ENCODE results near the gene ITGB5. TPM values are rescaled to one million over a fixed set of nuclear protein-coding genes. Genes with fewer than 3 reads are reported as not detected.

Gene ITGB5
- total RNA-seq, 1 experiment from 2014 or later, result 146 TPM

DNA sequence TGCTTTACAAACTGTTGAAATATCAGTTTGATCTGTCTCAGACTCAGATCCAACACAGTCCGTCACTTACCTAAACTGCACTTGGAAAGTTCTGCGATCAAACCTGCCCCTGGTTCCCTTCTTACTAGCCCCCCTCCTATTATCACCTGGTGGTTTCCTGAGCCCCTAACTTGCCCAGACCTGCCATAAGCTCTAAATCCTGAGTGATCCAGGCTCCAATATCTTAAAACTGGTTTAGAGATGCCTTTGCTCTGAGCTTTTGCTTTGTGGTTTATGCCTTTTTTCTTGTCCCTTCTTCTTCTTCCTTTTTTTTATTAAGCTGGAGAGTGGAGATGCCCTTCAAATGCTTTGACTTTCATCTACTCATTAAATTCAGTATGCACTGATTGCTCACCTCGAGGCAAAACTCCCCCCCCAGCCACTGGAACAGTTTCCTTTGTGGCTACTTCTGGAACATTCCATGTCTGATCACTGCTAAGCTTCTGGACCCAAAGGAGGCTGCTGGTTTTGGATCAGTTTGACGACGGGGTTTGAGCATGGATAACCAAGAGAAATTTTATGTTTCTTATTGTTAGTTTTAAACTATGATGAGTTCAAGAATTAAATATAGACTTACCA, 3.5 kb upstream of the ITGB5 start:
- no peak overlapping the region for H2AK5ac ChIP-seq (ENCODE audit: insufficient read length, low read length)

More for the DNA sequence above, 3.5 kb upstream of the ITGB5 start:
- no peak overlapping the region for H3K27ac ChIP-seq (ENCODE audit: insufficient read length, low read depth, low read length)
- H4K8ac ChIP-seq (replicated peaks; ENCODE audit: insufficient read length, low read depth, low read length), result no peak overlapping the region
- H3K18ac ChIP-seq (ENCODE audit: insufficient read length, low read depth, low read length), result peak overlapping the region; percentile 58
- H3T11ph ChIP-seq (ENCODE audit: low read length), result no peak overlapping the region
- Mint-ChIP-seq H3K36me3 (ENCODE audit: insufficient read depth in 1 of 3, low read depth in 3 of 3) (no peaks in the 10 kb centered on the region; a peak in 1 of 7 replicates), H3K4me1 (peaks cover 32 to 33% of the 10 kb centered on the region in 2 experiments), H3K9me3 (no peaks in the 10 kb centered on the region; a peak in 1 of 5 replicates), H3K4me3 (no peak overlapping the region; a peak in 1 of 5 replicates), H3K27me3 (ENCODE audit: low read depth) (no peaks in the 10 kb centered on the region; the same call in 1 of the 2 replicates), H3K27ac (peak overlapping the region; percentile 33 to 92 (median 44); a peak in 5 of 7 replicates)
- no peak overlapping the region for H2BK20ac ChIP-seq (ENCODE audit: low read depth, low read length, poor library complexity, severe bottlenecking)
- no peaks in the 10 kb centered on the region for H3K79me1 ChIP-seq (ENCODE audit: insufficient read depth, low read depth, low read length, poor library complexity, severe bottlenecking)
- no peaks in the 10 kb centered on the region for H3K9me3 ChIP-seq (ENCODE audit: control insufficient read depth, low read depth, low read length)
- H3K27me3 ChIP-seq (ENCODE audit: insufficient read depth, low read length), result no peaks in the 10 kb centered on the region
- H2BK12ac ChIP-seq (ENCODE audit: insufficient read length, low read depth, low read length), result no peak overlapping the region
- H3K56ac ChIP-seq (ENCODE audit: insufficient read length, low read depth, low read length), result no peak overlapping the region
- H3K4ac ChIP-seq (ENCODE audit: low read depth, low read length), result no peak overlapping the region
- H3K79me2 ChIP-seq (ENCODE audit: insufficient read depth, low read length), result peaks cover under 1% of the 10 kb centered on the region; the same call in 1 of the 2 replicates
- TF ChIP-seq, protein P1, sequence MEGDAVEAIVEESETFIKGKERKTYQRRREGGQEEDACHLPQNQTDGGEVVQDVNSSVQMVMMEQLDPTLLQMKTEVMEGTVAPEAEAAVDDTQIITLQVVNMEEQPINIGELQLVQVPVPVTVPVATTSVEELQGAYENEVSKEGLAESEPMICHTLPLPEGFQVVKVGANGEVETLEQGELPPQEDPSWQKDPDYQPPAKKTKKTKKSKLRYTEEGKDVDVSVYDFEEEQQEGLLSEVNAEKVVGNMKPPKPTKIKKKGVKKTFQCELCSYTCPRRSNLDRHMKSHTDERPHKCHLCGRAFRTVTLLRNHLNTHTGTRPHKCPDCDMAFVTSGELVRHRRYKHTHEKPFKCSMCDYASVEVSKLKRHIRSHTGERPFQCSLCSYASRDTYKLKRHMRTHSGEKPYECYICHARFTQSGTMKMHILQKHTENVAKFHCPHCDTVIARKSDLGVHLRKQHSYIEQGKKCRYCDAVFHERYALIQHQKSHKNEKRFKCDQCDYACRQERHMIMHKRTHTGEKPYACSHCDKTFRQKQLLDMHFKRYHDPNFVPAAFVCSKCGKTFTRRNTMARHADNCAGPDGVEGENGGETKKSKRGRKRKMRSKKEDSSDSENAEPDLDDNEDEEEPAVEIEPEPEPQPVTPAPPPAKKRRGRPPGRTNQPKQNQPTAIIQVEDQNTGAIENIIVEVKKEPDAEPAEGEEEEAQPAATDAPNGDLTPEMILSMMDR (conservative IDR thresholded peaks at IDR 0.05), result no peak
- no peak overlapping the region for H2AFZ ChIP-seq (ENCODE audit: low read length)
- H2BK120ac ChIP-seq (ENCODE audit: low read depth, low read length, poor library complexity, severe bottlenecking), result no peak overlapping the region
- no peak overlapping the region for H4K91ac ChIP-seq (ENCODE audit: insufficient read length, low read depth, low read length)
- no peaks in the 10 kb centered on the region for H4K20me1 ChIP-seq (ENCODE audit: control insufficient read depth, insufficient read depth, insufficient read length)
- H3K9ac ChIP-seq (ENCODE audit: extremely low read depth, insufficient read length, low read length), result no peak overlapping the region
- peaks cover 11% of the 10 kb centered on the region for H3K23me2 ChIP-seq (ENCODE audit: insufficient read length, low read depth, low read length, poor library complexity, severe bottlenecking)
- H3K14ac ChIP-seq (ENCODE audit: insufficient read depth, low read length), result no peak overlapping the region
- no peak for DNase-seq
- no peak overlapping the region for H2BK15ac ChIP-seq (ENCODE audit: low read depth, low read length)
- H4K5ac ChIP-seq (ENCODE audit: insufficient read length, low read depth, low read length), result no peak overlapping the region
- peaks cover 7% of the 10 kb centered on the region; the same call in 1 of the 2 replicates for H3K4me1 ChIP-seq (ENCODE audit: insufficient read depth, low read length)
- no peak overlapping the region for H3K23ac ChIP-seq (ENCODE audit: insufficient read length, low read depth, low read length)
- H3K4me2 ChIP-seq (ENCODE audit: insufficient read depth, insufficient read length, low read length), result no peak overlapping the region
- WGBS (ENCODE audit: extremely low coverage, insufficient read length, low lambda C conversion rate), result no CpG with 5 or more reads among the region's 5 CpGs
- H2BK5ac ChIP-seq (ENCODE audit: insufficient read length, low read length), result peak overlapping the region; percentile 16
